ENCODE results near the gene ERMAP.

Gene ERMAP

GRCh38 chr1:42833981-42834380, 17.1 kb downstream of the ERMAP start:
- DNase-seq, result no peak

GRCh38 chr1:42834803-42835202, 17.9 kb downstream of the ERMAP start:
- Histone ChIP-seq H3K4me3 (ENCODE audit: low read depth, low read length) (no peak overlapping the region), H3K36me3 (replicated peaks) (no peaks in the 10 kb centered on the region), H3K27ac (no peak overlapping the region), H3K27me3 (replicated peaks) (no peaks in the 10 kb centered on the region)
- TF ChIP-seq CTCF (IDR thresholded peaks at IDR 0.05; ENCODE audit: low read depth, low read length, missing control alignments), result no peak
- no peak for DNase-seq
- in situ Hi-C loops (cut with HindIII; ENCODE audit: low pct_ligation_motif_present, low sequenced_read_pairs), result no loop called here

More at GRCh38 chr1:42833981-42834380, 17.1 kb downstream of the ERMAP start:
- no peak overlapping the region for H3K27ac ChIP-seq
- H3K27me3 ChIP-seq (replicated peaks), result no peaks in the 10 kb centered on the region
- TF ChIP-seq CTCF (IDR thresholded peaks at IDR 0.05; ENCODE audit: low read depth, low read length, missing control alignments), result no peak
- in situ Hi-C loops (cut with HindIII; ENCODE audit: low pct_ligation_motif_present, low sequenced_read_pairs), result no loop called here
- H3K36me3 ChIP-seq (replicated peaks), result no peaks in the 10 kb centered on the region
- no peak overlapping the region for H3K4me3 ChIP-seq (ENCODE audit: low read depth, low read length)

- Histone ChIP-seq H3K27me3 (replicated peaks) (no peaks in the 10 kb centered on the region), H3K36me3 (replicated peaks) (no peaks in the 10 kb centered on the region), H3K27ac (no peak overlapping the region), H3K4me3 (ENCODE audit: low read depth, low read length) (no peak overlapping the region)
- TF ChIP-seq CTCF (IDR thresholded peaks at IDR 0.05; ENCODE audit: low read depth, low read length, missing control alignments), result no peak
- in situ Hi-C loops (cut with HindIII; ENCODE audit: low pct_ligation_motif_present, low sequenced_read_pairs), result no loop called here
- no peak for DNase-seq
Measured at GRCh38 chr1:42835422-42835821, 18.5 kb downstream of the ERMAP start.

- Histone ChIP-seq H3K27ac (no peak overlapping the region), H3K27me3 (replicated peaks) (no peaks in the 10 kb centered on the region), H3K36me3 (replicated peaks) (no peaks in the 10 kb centered on the region), H3K4me3 (ENCODE audit: low read depth, low read length) (no peak overlapping the region)
- in situ Hi-C loops (cut with HindIII; ENCODE audit: low pct_ligation_motif_present, low sequenced_read_pairs), result no loop called here
- TF ChIP-seq CTCF (IDR thresholded peaks at IDR 0.05; ENCODE audit: low read depth, low read length, missing control alignments), result no peak
- no peak for DNase-seq
Measured at GRCh38 chr1:42837709-42838108, 20.8 kb downstream of the ERMAP start.

- in situ Hi-C loops (cut with HindIII; ENCODE audit: low pct_ligation_motif_present, low sequenced_read_pairs), result no loop called here
- H3K36me3 ChIP-seq (replicated peaks), result no peaks in the 10 kb centered on the region
Measured at GRCh38 chr1:42838482-42839190, 21.7 kb downstream of the ERMAP start.

More at GRCh38 chr1:42838482-42839190, 21.7 kb downstream of the ERMAP start:
- DNase-seq, result no peak
- TF ChIP-seq CTCF (IDR thresholded peaks at IDR 0.05; ENCODE audit: low read depth, low read length, missing control alignments), result no peak
- Histone ChIP-seq H3K27ac (no peak overlapping the region), H3K4me3 (ENCODE audit: low read depth, low read length) (no peak overlapping the region), H3K27me3 (replicated peaks) (no peaks in the 10 kb centered on the region)

All from brain microvascular endothelial cell (primary cell).